ENCODE results near the gene PPA1. TPM values are rescaled to one million over a fixed set of nuclear protein-coding genes. Genes with fewer than 3 reads are reported as not detected.
A peak's percentile ranks its signal among the peaks of the same experiment; 100 is the strongest.

Gene PPA1
- total RNA-seq, 1 experiment from 2014 or later, result 351 TPM

- Histone ChIP-seq H3K4me3 (ENCODE audit: low read depth, low read length, poor library complexity, severe bottlenecking) (peak overlapping the region; percentile 88), H3K27me3 (replicated peaks; ENCODE audit: insufficient read depth, low read depth, low read length, poor library complexity) (no peaks in the 10 kb centered on the region), H3K36me3 (ENCODE audit: insufficient read depth, low read length, poor library complexity, severe bottlenecking) (peaks cover 27% of the 10 kb centered on the region), H3K4me1 (ENCODE audit: insufficient read depth, low read length, poor library complexity, severe bottlenecking) (peaks cover 12% of the 10 kb centered on the region), H3K27ac (ENCODE audit: low read depth, low read length, poor library complexity, severe bottlenecking) (peak overlapping the region; percentile 86), H3K9me3 (ENCODE audit: low read depth, low read length, poor library complexity, severe bottlenecking) (no peaks in the 10 kb centered on the region)
- POLR2A ChIA-PET (ENCODE audit: low non-redundant PET), result no interaction called here
- intact Hi-C loops (cut with micrococcal nuclease; ENCODE audit: unreplicated experiment), result no loop called here
- no TSS peak for BruUV-seq (replicated peaks)
- DNase-seq (ENCODE audit: low spot score), result no peak
- TF ChIP-seq EZH2 (IDR thresholded peaks at IDR 0.05; ENCODE audit: borderline replicate concordance, low read depth, low read length, poor library complexity, severe bottlenecking) (no peak), CTCF (conservative IDR thresholded peaks at IDR 0.05; ENCODE audit: low read depth, low read length) (no peak)
- CTCF ChIA-PET, result interaction anchor here (1.4 kb wide), 1 partner anchor 132 kb away, joined by 5 read pairs; no protein-coding TSS in a partner anchor
Observed at GRCh38 chr10:70232859-70233108, 445 bp downstream of the PPA1 start.

- Histone ChIP-seq H3K4me1 (ENCODE audit: insufficient read depth, low read length, poor library complexity, severe bottlenecking) (peaks cover 12% of the 10 kb centered on the region), H3K36me3 (ENCODE audit: insufficient read depth, low read length, poor library complexity, severe bottlenecking) (peaks cover 32% of the 10 kb centered on the region), H3K27me3 (replicated peaks; ENCODE audit: insufficient read depth, low read depth, low read length, poor library complexity) (no peaks in the 10 kb centered on the region), H3K27ac (ENCODE audit: low read depth, low read length, poor library complexity, severe bottlenecking) (peak overlapping the region; percentile 86), H3K4me3 (ENCODE audit: low read depth, low read length, poor library complexity, severe bottlenecking) (peak overlapping the region; percentile 88), H3K9me3 (ENCODE audit: low read depth, low read length, poor library complexity, severe bottlenecking) (no peaks in the 10 kb centered on the region)
- BruUV-seq (replicated peaks), result no TSS peak
- DNase-seq (ENCODE audit: low spot score), result peak; percentile 43
- ChIA-PET CTCF (interaction anchor here (0.6 to 1.4 kb wide), 2 partner anchors 11 to 132 kb away, joined by 3 to 5 read pairs; no protein-coding TSS in a partner anchor), POLR2A (ENCODE audit: low non-redundant PET) (interaction anchor here (0.6 kb wide), 1 partner anchor 164 kb away, joined by 5 read pairs; no protein-coding TSS in a partner anchor)
- no peak for TF ChIP-seq CTCF (conservative IDR thresholded peaks at IDR 0.05; ENCODE audit: low read depth, low read length)
- no peak for TF ChIP-seq EZH2 (IDR thresholded peaks at IDR 0.05; ENCODE audit: borderline replicate concordance, low read depth, low read length, poor library complexity, severe bottlenecking)
- intact Hi-C loops (cut with micrococcal nuclease; ENCODE audit: unreplicated experiment), result no loop called here
Observed at GRCh38 chr10:70232155-70232858, 922 bp downstream of the PPA1 start.

GRCh38 chr10:70228491-70228890, 4.7 kb downstream of the PPA1 start:
- Histone ChIP-seq H3K9me3 (ENCODE audit: low read depth, low read length, poor library complexity, severe bottlenecking) (no peaks in the 10 kb centered on the region), H3K27ac (ENCODE audit: low read depth, low read length, poor library complexity, severe bottlenecking) (no peak overlapping the region), H3K27me3 (replicated peaks; ENCODE audit: insufficient read depth, low read depth, low read length, poor library complexity) (no peaks in the 10 kb centered on the region), H3K36me3 (ENCODE audit: insufficient read depth, low read length, poor library complexity, severe bottlenecking) (peaks cover 47% of the 10 kb centered on the region), H3K4me3 (ENCODE audit: low read depth, low read length, poor library complexity, severe bottlenecking) (no peak overlapping the region), H3K4me1 (ENCODE audit: insufficient read depth, low read length, poor library complexity, severe bottlenecking) (peaks cover 3% of the 10 kb centered on the region)
- CTCF ChIA-PET, result interaction anchor here (0.9 kb wide), 1 partner anchor 120 kb away, joined by 3 read pairs; no protein-coding TSS in a partner anchor
- no TSS peak for BruUV-seq (replicated peaks)
- intact Hi-C loops (cut with micrococcal nuclease; ENCODE audit: unreplicated experiment), result no loop called here
- TF ChIP-seq EZH2 (IDR thresholded peaks at IDR 0.05; ENCODE audit: borderline replicate concordance, low read depth, low read length, poor library complexity, severe bottlenecking) (no peak), CTCF (conservative IDR thresholded peaks at IDR 0.05; ENCODE audit: low read depth, low read length) (no peak)
- POLR2A ChIA-PET (ENCODE audit: low non-redundant PET), result no interaction called here
- DNase-seq (ENCODE audit: low spot score), result no peak

Data from A673 (cell line).